GM21526 (cell line): Measurements from ENCODE around the gene PSAP.
"Not testable (repeated sequence)": the region's sequence is repeated elsewhere in the genome, so short reads cannot be mapped to it uniquely, and the experiment has no call there.

Experiments used
- ATAC-seq: cut with Tn5 transposase; IDR thresholded peaks from one replicate; pipeline ENCODE4 v1.9.1; 2021; ENCODE audit warnings: moderate library complexity; ENCODE audit not compliant: unreplicated experiment, low FRiP score

The PSAP gene

DNA sequence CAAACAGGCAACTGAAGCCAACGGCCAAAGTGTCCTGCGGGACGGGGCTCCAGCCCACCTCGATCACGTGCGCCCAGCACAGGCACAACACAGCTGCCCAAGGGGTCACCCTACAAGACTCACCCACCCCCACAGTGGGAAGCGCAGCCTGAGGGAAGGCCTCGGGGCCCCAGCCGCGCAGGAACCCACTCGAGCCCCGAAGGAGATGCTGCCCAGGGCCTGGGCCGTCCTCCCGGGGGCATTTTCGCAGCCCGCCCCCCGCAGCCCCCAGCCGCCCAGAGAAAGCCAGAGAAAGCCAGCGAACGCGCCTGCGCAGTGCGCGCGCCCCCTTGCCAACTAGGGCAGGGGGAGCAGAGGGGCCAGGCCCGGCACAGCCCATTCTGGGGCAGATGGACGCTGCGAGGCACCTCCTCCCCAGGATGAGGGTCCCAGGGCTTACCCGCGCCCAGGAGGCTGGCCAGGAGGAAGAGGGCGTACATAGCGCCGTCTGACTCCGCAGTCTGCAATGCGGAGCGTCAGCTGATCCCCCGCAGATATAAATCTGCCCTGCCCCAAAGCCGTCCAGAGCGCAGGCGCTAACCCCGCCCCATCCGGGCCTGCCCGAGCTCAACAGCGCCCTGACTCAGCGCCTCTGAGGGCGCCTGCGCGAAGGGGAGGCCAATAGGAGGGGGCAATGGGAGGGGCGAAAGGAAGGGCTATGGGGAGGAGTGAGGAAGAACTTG, at the start of gene PSAP:
TSS of gene PSAP (minus strand) at position 509 of the 722 bp plus-strand sequence. CDS start at position 479, 30 bp downstream.
- peak; percentile 88 for ATAC-seq

DNA sequence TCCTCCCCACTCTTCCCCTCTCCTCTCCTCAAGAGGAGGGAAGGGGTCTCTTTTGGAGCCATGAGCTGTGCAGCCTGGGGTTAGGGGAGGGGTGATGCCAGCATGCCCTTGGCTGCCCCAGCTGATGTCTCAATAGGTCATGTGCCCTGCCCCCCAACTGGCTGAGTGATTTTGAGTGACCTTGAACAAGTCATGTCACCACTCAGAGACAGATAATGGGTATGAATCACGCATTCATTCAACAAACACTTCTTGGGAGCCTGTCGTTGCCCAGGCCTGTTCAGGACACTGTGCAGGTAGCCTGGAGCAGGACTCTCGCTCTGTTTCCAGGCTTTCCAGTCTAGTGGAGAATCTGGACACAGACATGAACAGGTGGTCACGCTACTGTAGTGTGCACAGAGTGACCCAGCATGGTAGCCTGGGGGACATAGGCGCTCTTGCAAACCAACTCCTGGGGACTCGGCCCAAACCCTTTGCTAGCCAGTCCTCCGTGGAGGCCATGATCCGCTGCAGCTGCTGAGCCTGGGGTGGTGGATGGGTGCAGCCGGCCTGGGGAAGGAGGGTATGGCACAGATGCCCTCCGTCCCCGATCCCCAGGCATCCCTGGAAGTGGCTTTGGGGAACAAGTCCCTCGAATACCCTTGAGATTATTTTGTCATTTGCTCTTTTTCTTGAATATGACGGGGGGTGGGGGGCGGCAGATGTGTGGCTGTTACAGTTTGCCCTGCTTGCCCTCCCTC, 49.6 kb upstream of the PSAP start:
- ATAC-seq = no peak

DNA sequence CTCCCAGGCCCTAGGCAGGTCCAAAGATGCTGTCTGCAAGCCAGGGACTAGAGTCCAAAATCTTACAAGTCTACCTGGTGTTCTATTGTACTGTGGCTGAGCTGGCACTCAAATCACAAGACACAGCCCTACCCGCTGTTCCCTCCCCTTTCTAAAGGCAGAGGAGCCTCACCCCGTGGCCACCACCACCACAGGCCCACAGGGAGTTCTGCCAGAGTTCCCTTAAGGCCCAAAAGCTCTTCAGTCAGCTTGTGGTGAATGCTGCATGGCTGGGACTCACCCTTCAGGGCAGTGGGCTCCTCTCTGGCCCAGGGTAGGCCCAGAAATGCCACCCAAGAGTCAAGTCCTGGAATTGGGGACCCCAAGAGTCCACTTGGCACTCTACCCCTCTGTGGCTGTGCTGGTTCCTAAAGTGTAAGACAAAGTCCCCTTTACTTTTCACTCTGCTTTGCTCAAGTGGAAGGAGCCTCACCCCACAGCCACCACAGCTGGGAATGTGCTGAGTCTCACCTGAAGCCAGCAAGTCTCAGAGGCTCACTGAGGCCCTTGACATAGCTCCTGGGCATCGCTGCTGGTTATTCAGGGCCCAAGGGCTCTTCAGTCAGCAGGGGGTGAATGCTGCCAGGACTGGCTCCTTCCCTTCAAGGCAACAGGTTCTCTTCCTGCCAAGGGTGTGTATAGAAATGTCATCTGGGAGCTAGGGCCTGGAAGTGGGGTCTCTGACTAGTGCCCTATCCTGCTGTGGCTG, 48.8 kb upstream of the PSAP start:
- no peak for ATAC-seq

DNA sequence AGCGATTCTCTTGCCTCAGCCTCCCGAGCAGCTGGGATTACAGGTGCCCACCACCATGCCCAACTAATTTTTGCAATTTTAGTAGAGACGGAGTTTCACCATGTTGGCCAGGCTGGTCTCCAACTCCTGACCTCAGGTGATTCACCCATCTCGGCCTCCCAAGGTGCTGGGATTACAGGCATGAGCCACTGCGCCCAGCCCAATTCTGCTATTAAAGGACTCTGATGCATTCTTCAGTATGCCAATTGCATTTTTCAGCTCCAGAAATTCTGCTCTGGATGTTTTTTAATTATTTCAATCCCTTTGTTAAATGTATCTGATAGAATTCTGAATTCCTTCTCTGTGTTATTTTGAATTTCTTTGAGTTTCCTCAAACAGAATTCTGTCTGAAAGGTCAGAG, 47.3 kb upstream of the PSAP start:
- ATAC-seq = not testable (repeated sequence)

DNA sequence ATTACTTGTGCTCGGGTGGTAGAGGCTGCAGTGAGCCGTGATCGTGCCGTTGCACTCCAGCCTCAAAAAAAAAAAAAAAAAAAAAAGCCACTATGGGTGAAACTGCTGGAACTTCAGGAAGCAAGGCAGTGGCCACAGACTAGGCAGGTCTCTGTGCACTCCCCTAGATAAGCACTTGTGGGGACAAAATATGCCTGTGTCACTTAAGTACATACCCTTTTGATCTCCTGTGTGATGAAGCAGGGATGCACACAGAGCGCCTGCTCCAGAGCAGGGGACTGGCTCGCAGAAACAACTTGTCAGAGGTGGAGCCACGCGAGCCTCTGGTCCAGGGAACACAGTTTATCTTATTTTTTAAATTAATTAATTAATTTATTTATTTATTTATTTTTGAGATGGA, 42.9 kb upstream of the PSAP start:
- ATAC-seq = no peak

DNA sequence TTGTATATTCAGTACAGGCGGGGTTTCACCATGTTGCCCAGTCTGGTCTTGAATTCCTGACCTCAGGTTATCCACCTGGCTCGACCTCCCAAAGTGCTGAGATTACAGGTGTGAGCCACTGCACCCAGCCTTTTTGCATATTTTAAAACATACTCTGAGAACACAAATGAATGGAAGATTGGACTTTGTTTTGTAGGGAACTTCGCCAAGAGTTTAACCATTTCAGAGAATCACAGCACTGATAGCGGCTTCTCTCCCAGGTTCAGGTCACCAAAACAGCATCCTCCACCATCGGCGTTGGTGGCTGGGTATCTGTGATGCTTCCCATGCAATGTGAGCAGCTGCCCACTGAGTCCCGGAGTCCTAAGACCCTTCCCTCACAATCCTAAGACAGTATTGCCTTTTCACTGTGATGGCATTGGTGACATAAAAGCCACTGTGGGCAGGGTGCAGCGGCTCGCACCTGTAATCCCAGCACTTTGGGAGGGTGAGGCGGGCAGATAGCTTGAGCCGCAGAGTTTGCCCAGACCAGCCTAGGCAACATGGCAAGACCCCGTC, 42.3 kb upstream of the PSAP start:
- ATAC-seq = no peak

DNA sequence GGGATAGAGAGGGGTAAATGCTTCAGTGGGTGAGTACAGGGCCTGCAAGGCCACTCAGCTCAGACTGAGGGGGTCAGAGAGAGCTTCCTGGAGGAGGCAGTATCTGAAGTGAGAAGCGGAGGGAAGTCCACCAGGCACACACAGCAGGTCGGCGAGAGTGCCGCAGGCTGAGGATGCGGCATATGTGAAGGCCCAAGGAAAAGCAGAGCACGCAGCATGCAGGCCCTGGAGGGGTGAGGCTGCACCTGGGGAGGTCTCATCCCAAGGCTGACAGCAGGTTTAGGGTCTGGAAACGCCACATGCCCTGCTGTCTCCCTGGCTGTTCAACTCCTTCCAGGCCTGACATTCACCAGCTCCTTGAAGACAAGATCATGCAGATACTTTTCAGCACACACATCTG, 40.4 kb upstream of the PSAP start:
- ATAC-seq = no peak

DNA sequence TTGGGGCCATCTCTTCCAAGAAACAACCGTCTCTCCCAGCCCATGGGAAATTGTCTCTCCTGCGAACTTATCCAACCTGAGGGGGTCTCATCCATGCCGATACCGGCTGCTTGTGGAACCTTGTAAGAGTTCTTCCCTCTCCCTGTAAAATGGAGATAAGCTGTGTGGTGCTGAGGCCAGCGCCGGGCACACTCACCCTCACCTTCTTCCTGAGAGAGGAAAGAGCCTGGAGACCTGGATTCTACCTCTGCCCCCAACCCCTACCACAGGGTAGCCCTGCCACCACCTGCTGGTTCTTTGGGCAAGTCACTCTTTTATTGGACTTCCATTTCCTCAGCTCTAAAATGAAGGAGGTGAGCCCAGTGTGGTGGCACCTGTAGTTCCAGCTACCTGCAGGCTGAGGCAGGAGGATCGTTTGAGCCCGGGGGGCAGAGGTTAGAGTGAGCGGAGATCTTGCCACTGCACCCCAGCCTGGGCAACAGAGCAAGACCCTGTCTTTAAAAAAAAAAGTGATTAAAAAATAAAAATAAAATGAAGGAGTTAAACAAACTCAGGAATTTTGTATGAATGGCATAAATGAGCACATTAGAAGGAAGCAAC, 38.4 kb upstream of the PSAP start:
- no peak for ATAC-seq

DNA sequence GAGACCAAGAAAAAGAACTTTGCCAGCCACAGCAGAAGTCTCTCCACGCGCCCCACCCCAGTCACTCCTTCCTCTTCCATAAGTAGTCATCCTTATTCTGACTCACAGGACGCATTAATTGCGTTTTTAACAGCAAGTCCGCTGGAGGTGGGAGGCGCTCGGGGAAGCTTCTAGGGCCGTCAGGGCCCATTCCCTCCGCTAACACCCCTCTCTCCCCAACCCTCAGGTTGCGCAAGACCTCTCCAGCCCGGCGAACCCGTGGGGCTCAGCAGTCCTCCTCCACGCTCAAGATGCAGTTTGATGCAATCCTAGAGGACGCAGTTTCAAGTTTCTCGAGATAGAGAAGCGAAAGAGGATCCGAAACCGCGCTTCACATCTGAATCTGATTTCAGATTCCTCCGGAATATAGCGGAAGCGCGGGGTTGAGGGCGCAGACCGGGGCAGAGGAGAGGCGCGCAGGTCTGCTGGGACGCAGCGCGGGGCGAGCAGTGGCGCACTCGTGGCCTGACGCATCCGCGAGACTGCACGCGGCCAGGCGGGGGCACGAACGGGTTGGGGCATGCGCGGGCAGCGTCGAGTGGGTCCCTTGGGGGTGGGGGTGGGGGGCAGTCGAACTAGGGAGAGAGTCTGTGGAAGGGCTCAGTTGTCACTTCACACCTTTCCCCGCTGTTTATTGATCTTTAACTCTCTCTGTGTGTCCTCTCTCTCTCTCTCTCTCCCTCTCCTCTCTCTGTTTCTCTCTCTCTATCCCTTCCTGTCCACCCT, 37.8 kb upstream of the PSAP start:
- ATAC-seq = peak; percentile 83

DNA sequence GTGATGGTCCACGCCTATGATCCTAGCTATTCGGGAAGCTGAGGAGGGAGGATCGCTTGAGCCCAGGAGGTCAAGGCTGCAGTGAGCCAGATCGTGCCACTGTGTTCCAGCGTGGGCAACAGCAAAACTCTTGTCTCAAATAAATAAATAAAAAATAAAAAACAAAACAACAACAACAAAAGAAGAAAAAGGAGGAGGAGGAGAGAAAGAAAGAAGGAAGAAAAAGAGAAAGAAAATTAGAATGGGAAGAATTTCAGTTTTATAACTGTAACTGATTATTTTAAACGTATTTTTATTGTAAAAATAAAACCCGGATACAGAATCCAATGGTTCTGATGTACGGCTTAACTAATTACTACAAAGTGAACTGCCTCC, 37.2 kb upstream of the PSAP start:
- ATAC-seq = no peak

DNA sequence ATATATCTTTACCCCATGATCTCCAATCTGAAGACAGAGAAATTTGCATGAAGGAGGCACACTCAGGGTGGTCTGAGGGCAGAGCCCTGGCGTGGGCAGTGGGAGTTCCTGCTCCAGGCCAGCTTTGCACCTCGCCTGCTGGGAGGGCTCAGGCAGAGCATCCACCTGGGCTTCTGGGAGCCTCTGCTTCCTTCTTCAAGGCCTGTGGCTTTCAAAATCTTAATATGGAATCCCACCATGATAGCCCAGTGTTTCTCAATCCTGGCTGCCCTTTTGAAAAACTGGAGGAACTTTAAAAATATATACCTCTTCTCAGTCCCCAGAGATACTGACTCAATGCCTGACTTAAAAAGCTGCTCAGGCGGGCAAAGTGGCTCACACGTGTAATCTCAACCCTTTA, 36.7 kb upstream of the PSAP start:
- no peak for ATAC-seq

DNA sequence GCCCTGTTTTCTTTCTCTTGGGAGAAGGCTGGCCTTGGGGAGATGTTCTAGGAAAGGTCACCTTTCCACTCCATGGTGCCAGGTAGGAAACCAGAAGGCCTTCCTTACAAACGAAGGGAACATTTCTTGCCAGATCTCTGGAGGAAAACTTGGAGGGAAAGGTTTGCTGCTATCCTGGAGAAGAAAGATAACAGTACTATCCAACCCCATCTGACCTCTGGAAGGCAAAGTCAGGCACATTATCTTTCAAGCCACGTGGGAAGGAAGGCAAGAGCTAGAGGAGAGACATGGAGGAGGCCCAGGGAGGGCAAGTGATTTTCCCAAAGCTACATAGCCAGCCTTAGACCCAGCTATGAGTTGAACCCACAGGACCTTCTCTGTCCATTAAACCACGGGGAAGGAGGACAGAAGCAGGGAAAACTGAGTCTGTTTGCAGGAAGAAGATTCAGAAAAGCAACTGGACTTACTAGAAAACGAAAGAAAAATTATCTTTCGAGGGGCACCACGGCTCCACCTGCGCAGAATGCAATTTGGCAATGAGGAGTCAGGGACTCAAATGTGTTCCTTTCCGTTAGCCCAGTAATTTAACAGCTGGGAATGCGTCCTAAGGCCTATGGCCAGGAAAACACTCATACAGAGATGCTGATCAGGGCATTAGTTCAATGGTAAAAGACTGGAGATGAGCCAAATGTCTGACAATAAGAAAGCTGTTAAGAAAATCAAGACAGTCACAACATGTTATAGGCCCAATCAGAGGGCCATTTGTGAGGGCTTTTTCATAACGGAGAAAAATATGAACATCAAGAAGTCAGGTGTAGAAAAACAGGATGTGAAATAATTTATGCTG, 32.0 kb upstream of the PSAP start:
- no peak for ATAC-seq

DNA sequence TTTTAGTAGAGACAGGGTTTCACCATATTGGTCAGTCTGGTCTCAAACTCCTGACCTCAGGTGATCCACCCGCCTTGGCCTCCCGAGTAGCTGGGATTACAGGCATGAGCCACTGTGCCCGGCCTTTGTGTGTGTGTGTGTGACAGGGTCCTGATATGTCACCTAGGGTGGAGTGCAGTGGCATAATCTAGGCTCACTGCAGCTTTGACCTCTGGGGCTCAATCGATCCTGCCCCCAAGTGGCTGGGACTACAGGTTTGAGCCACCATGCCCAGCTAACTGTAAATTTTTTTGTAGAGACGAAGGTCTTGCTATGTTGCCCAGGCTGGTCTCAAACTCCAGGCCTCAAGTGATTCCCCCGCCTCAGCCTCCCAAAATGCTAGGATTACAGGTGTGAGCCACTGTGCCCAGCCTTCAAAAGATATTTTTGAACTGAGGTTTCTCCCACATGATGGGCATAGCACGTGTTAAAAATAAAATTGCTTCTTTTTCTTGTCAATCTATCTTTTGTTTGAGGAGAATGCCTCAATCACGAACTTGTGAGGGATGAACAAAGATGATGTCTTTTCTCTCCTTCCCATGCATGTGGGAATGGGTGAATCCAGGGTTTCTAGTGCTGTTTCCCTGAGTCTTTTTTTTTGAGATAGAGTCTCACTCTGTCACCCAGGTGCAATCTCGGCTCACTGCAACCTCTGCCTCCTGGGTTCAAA, 30.8 kb upstream of the PSAP start:
- ATAC-seq = no peak

DNA sequence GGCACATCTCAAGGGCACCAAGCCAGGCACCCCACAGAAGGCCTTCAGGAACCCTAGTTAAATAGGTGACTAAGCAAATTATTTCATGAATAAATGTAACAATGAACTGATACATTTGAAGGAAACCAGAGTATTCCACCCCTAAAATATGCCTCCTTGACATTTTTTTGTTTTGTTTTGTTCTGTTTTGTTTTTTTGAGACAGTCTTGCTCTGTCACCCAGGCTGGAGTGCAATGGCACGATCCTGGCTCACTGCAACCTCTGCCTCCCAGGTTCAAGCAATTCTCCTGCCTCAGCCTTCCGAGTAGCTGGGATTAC, 30.2 kb upstream of the PSAP start:
- ATAC-seq = not testable (repeated sequence)

DNA sequence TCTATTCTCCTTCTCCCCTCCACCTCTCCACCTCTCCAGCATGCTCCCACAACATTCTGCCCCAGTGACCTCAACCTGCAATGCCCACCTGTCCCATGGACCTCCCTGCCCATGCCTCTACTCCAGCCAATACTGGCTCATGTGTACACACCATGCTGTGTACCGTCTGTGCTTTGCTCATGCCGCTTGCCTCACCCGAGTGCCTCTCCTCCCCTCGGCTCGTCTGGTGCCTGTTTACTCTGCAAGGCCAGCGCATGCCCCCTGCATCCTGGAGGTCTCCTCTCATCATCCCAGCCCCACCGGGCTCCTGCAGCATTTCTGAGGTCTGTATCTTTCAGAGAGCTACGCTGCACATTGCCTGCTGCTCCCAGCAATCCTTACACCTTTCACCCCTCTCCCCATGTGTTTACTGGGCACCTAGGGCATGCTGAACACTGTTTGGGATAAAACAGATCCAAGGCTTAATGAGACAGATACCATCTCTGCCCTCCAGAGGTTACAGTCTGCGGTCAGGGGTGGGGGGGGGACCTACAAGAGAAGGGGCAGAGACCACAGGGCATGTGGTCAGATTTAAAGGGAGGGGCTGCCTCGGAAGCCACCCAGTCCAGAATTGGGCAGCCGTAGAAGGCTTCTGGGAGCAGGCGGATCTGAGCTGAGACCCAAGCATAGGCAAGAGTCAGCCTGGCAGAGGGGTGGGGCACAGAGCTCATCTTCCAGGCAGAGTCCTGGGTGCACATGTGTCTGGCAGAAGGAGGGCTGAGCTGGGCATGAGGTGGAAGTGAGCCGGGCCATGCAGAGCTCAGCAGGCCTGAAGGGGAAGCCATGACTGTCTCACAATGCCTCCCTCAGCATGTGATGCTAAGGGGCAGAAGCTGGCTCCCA, 29.6 kb upstream of the PSAP start:
- ATAC-seq = no peak

DNA sequence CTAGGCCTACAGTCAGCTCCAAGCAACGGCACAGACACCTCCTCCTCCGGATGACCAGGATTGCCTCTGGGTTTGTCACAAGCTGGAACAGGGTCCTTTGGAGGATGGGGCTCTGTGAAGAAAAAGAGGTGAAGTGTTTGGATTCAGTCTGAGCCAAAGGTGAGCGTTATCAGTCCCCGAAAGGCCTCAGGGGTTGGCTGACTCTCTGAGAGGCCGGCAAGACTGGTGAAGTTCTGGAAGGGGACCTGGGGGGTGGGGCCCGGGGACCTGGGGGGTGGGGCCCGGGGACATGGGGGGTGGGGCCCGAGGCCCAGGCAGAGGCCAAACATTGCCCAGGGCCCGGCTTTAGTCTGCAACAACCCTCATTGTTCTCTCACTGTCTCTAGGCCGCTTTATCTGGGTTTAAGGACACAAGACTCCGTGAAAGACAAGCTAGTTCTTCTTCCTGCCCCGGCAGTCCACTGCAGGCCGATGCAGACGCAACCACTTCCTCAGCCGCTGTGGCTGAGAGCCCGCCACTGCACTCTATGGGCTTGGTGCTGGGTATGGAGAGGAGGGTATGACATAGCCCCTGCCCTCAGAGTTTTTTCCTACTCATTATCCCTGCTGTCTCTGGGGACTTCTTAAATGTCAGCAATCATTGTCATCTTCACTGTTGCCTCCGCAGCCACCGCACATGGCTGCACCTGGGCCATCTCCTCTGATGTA, 27.4 kb upstream of the PSAP start:
- ATAC-seq = no peak

DNA sequence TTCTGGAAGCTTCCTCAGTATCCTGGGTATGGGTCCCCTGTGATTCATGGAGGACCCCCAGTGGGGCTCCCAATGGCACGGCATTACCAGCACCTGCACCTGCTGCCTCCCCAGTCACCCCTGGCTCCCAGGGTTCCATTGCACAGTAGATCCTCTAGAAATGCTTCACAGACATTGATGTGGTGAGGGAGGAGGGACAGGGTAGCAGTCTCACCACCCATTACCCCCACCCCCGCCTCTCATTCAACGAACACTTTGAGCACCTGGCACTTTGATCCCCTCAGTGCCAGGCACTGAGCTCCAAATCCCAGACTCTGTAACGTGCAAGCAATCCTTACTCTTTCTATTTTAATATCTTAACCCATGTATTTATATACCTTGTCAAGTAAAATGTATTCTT, 26.8 kb upstream of the PSAP start:
- ATAC-seq = no peak
